ENCODE data around the gene NOX4. TPM values are rescaled to one million over a fixed set of nuclear protein-coding genes. Genes with fewer than 3 reads are reported as not detected.

Gene NOX4
- total and polyA plus RNA-seq, 2 donors (not counting 1 experiment from before 2014, with no cell fraction given), result not detected

DNA sequence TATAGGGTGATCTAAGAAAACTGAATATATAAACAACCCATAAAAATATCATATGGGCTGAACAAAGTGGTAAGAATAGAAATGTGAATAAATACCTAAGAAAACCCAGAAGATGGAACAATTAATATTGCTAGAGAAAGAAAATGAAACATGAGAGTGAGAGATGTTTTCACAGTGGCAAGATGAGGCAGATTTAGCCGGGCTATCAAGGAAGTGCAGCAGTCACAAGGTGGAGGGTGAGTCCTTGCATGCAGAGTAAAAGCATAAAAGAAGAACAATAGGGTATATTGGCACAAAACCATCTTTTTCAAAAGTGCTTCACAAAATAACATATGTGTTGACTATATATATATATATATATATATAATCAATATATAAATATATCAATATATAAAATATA is 49.6 kb downstream of the NOX4 start:
- no peak overlapping the region for H3K27ac Mint-ChIP-seq
- TF ChIP-seq, protein P1, sequence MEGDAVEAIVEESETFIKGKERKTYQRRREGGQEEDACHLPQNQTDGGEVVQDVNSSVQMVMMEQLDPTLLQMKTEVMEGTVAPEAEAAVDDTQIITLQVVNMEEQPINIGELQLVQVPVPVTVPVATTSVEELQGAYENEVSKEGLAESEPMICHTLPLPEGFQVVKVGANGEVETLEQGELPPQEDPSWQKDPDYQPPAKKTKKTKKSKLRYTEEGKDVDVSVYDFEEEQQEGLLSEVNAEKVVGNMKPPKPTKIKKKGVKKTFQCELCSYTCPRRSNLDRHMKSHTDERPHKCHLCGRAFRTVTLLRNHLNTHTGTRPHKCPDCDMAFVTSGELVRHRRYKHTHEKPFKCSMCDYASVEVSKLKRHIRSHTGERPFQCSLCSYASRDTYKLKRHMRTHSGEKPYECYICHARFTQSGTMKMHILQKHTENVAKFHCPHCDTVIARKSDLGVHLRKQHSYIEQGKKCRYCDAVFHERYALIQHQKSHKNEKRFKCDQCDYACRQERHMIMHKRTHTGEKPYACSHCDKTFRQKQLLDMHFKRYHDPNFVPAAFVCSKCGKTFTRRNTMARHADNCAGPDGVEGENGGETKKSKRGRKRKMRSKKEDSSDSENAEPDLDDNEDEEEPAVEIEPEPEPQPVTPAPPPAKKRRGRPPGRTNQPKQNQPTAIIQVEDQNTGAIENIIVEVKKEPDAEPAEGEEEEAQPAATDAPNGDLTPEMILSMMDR (IDR thresholded peaks at IDR 0.05), result no peak
- TF ChIP-seq EZH2 (IDR thresholded peaks at IDR 0.05; ENCODE audit: borderline replicate concordance, insufficient read depth, low read depth, low read length, poor library complexity, severe bottlenecking), result no peak
- no peak overlapping the region for H3K4me3 ChIP-seq (ENCODE audit: control extremely low read depth in 1 of 5, extremely low read depth in 1 of 5, insufficient read depth in 1 of 5, low read depth in 2 of 5, low read length in 4 of 5)
- H3K36me3 ChIP-seq (replicated peaks in 1 of 2; ENCODE audit: control extremely low read depth in 1 of 2, control insufficient read depth in 1 of 2, extremely low read depth in 1 of 2, insufficient read depth in 2 of 2, low read length in 1 of 2), result no peaks in the 10 kb centered on the region
- no peaks in the 10 kb centered on the region for H3K27me3 Mint-ChIP-seq
- WGBS (ENCODE audit: insufficient coverage), result 83% methylated on average over 1 of the region's 1 CpG
- H3K27me3 ChIP-seq (replicated peaks in 1 of 4; ENCODE audit: control extremely low read depth in 1 of 4, control insufficient read depth in 3 of 4, insufficient read depth in 4 of 4, low read length in 3 of 4), result no peaks in the 10 kb centered on the region
- no peak overlapping the region for H2AFZ ChIP-seq (ENCODE audit: insufficient read depth, low read depth, low read length, poor library complexity, severe bottlenecking)
- CTCF ChIA-PET, result no interaction called here
- no peak overlapping the region for H3K4me2 ChIP-seq (replicated peaks; ENCODE audit: low read depth, low read length, poor library complexity, severe bottlenecking)
- ATAC-seq (ENCODE audit: low read depth) (no peak), DNase-seq (no peak)
- H3K79me2 ChIP-seq (ENCODE audit: control insufficient read depth, insufficient read depth, low read length), result no peaks in the 10 kb centered on the region
- peaks cover 5% of the 10 kb centered on the region for H3K9me3 Mint-ChIP-seq (ENCODE audit: insufficient read depth)
- no peaks in the 10 kb centered on the region for H3K4me1 ChIP-seq (ENCODE audit: control insufficient read depth in 2 of 2, insufficient read depth in 2 of 2, low read length in 2 of 2)
- H3K9me3 ChIP-seq (ENCODE audit: control extremely low read depth in 1 of 3, control insufficient read depth in 2 of 3, insufficient read depth in 1 of 3, low read length in 2 of 3), result no peaks in the 10 kb centered on the region
- intact Hi-C loops (cut with micrococcal nuclease), result no loop called here
- H3K27ac ChIP-seq (ENCODE audit: low read length in 2 of 2), result no peak overlapping the region
- POLR2A ChIA-PET, result no interaction called here
- no peaks in the 10 kb centered on the region for H3K4me1 Mint-ChIP-seq
- H4K20me1 ChIP-seq (ENCODE audit: control insufficient read depth, insufficient read depth, low read length, poor library complexity, severe bottlenecking), result no peaks in the 10 kb centered on the region
- H3K4me3 Mint-ChIP-seq, result no peak overlapping the region
- no peak overlapping the region for H3K9ac ChIP-seq (ENCODE audit: low read length)

DNA sequence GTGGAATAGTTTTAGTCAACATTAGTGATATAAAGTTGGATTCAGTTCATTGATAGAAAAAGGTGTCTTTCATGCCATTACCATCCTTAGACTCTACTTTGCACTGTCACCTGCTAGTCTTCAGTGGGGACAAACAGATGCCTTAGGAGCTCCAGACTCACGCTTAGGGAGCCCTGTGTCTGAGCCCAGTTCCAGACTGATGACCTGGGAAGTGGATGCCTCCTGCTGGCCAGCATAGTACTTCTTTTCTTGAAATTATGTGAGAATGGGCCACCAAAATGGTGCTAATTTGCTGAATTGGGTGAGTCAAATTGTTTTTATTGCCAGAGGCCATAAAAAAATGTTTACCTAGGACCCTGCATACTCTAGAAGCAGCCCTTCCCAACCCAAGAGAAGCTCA is 53.9 kb downstream of the NOX4 start:
- TF ChIP-seq EZH2 (IDR thresholded peaks at IDR 0.05; ENCODE audit: borderline replicate concordance, insufficient read depth, low read depth, low read length, poor library complexity, severe bottlenecking), result no peak
- Histone ChIP-seq H3K4me3 (ENCODE audit: control extremely low read depth in 1 of 5, extremely low read depth in 1 of 5, insufficient read depth in 1 of 5, low read depth in 2 of 5, low read length in 4 of 5) (no peak overlapping the region), H3K36me3 (replicated peaks in 1 of 2; ENCODE audit: control extremely low read depth in 1 of 2, control insufficient read depth in 1 of 2, extremely low read depth in 1 of 2, insufficient read depth in 2 of 2, low read length in 1 of 2) (no peaks in the 10 kb centered on the region), H3K27ac (ENCODE audit: low read length in 2 of 2) (no peak overlapping the region), H3K9me3 (ENCODE audit: control extremely low read depth in 1 of 3, control insufficient read depth in 2 of 3, insufficient read depth in 1 of 3, low read length in 2 of 3) (no peaks in the 10 kb centered on the region), H3K79me2 (ENCODE audit: control insufficient read depth, insufficient read depth, low read length) (no peaks in the 10 kb centered on the region), H3K4me1 (ENCODE audit: control insufficient read depth in 2 of 2, insufficient read depth in 2 of 2, low read length in 2 of 2) (no peaks in the 10 kb centered on the region), H3K9ac (ENCODE audit: low read length) (no peak overlapping the region), H2AFZ (ENCODE audit: insufficient read depth, low read depth, low read length, poor library complexity, severe bottlenecking) (no peak overlapping the region), H4K20me1 (ENCODE audit: control insufficient read depth, insufficient read depth, low read length, poor library complexity, severe bottlenecking) (no peaks in the 10 kb centered on the region), H3K27me3 (replicated peaks in 1 of 4; ENCODE audit: control extremely low read depth in 1 of 4, control insufficient read depth in 3 of 4, insufficient read depth in 4 of 4, low read length in 3 of 4) (no peaks in the 10 kb centered on the region), H3K4me2 (replicated peaks; ENCODE audit: low read depth, low read length, poor library complexity, severe bottlenecking) (no peak overlapping the region)
- no CpG with 5 or more reads among the region's 1 CpG for WGBS (ENCODE audit: insufficient coverage)
- H3K4me1 Mint-ChIP-seq, result no peaks in the 10 kb centered on the region
- intact Hi-C loops (cut with micrococcal nuclease), result no loop called here
- no peaks in the 10 kb centered on the region for H3K27me3 Mint-ChIP-seq
- CTCF ChIA-PET, result no interaction called here
- no peaks in the 10 kb centered on the region for H3K9me3 Mint-ChIP-seq (ENCODE audit: insufficient read depth)
- ATAC-seq (ENCODE audit: low read depth) (no peak), DNase-seq (no peak)
- H3K27ac Mint-ChIP-seq, result no peak overlapping the region
- H3K4me3 Mint-ChIP-seq, result no peak overlapping the region
- POLR2A ChIA-PET, result no interaction called here
